Transverse colon (tissue), 4 donors: ENCODE measurements around the gene SRPK2. TPM values are rescaled to one million over a fixed set of nuclear protein-coding genes. Genes with fewer than 3 reads are reported as not detected.
"Not testable (repeated sequence)": the region's sequence is repeated elsewhere in the genome, so short reads cannot be mapped to it uniquely, and the experiment has no call there.

Experiments
- DNase-seq: peaks from one replicate; pipeline ENCODE4 v3.0.0-alpha.2; 2019
- H3K27ac ChIP-seq, 4 donors: fragments of 200-600 bp; sonication (generic); 2 replicates each; pipeline ENCODE4 v1.5.1; 2016 to 2018; ENCODE audit warnings: inconsistent platforms in 4 of 4
- H3K27me3 ChIP-seq: fragments of 200-600 bp; sonication (generic); 2 replicates; pipeline ENCODE4 v1.5.1; 2017; ENCODE audit warnings: inconsistent platforms
- H3K36me3 ChIP-seq, 4 donors: fragments of 200-600 bp; sonication (generic); 2 replicates each; pipeline ENCODE4 v1.5.1; 2017 to 2019; ENCODE audit warnings: inconsistent platforms in 4 of 4
- H3K4me1 ChIP-seq, 4 donors: fragments of 200-600 bp; sonication (generic); 2 replicates each; pipeline ENCODE4 v1.5.1; 2017 to 2020; ENCODE audit warnings: inconsistent platforms in 4 of 4
- H3K4me3 ChIP-seq, 4 donors: fragments of 200-600 bp; sonication (generic); 1 replicate in 1 of 4; 2 replicates in 3 of 4; pipeline versions ENCODE4 v1.5.1 to v1.6.1; 2017 to 2019; ENCODE audit warnings: inconsistent platforms in 4 of 4
- H3K9me3 ChIP-seq, 2 donors: fragments of 200-600 bp; sonication (generic); 2 replicates each; pipeline ENCODE4 v1.5.1; 2017 to 2019; ENCODE audit warnings: inconsistent platforms in 2 of 2
- EP300 ChIP-seq: sonication (generic); formaldehyde crosslinking; IDR thresholded peaks from one replicate; pipeline ENCODE4 v1.6.1; 2017; ENCODE audit warnings: antibody characterized with exemption, low read depth
- POLR2A ChIP-seq: fragments of 450-650 bp; IDR thresholded peaks from one replicate; pipeline ENCODE4 v1.6.1; 2016; ENCODE audit warnings: antibody characterized with exemption, mild to moderate bottlenecking, moderate library complexity
- POLR2AphosphoS5 ChIP-seq, 3 donors: sonication (generic); formaldehyde crosslinking; IDR thresholded peaks; one replicate each; pipeline ENCODE4 v1.6.1; 2016; ENCODE audit warnings: antibody characterized with exemption in 3 of 3
- WGBS, 2 donors: methylation state at CpG; one replicate each; pipeline ENCODE4 v1.1.5; 2018; ENCODE audit warnings: low coverage in 1 of 2; 5-methylcytosine and 5-hydroxymethylcytosine counted together
- in situ Hi-C, 4 donors: fragments of 200-750 bp; cut with MboI; loops; one replicate each; pipeline versions ENCODE4 v1.15.0 to v1.15.1; 2017; ENCODE audit warnings: low sequenced_read_pairs in 3 of 4, low pct_ligation_motif_present in 1 of 4, low pct_unique_long_range_greater_than_20kb in 1 of 4
- intact Hi-C: fragments of 100-400 bp; cut with DNase I; formaldehyde crosslinking; loops from one replicate; pipeline ENCODE4 v1.15.1; 2023; ENCODE audit warnings: low total_unique reads
- total RNA-seq, 4 donors: library from RNA; depleted of rRNA; stranded (reverse); fragments of >200 nt; gene quantifications; one replicate each; pipeline ENCODE4 v1.1.0, GENCODE V29; 2016
- TF ChIP-seq, protein P1 (sequence below), 5 experiments: fragments of 200-600 bp in 3 of 5; fragments of 450-650 bp in 2 of 5; sonication (generic) in 3 of 5; IDR thresholded peaks; 1 replicate in 2 of 5; 2 replicates in 3 of 5; pipeline ENCODE4 v1.5.1; 2016 to 2017; ENCODE audit warnings: antibody characterized with exemption in 5 of 5, inconsistent platforms in 3 of 5, mild to moderate bottlenecking in 2 of 5, moderate library complexity in 1 of 5

Gene SRPK2
- total RNA-seq, 4 donors from 2014 or later, result 18.3 to 93.1 (median 43.8) TPM

GRCh38 chr7:105238198-105238765 lies 150.4 kb downstream of the SRPK2 start:
- 40 to 70% methylated on average over 2 to 5 of the region's 5 CpGs for WGBS, 2 donors
- TF ChIP-seq POLR2AphosphoS5 (IDR thresholded peaks at IDR 0.05) (no peak), POLR2A (no peak), EP300 (no peak)
- TF ChIP-seq, protein P1, sequence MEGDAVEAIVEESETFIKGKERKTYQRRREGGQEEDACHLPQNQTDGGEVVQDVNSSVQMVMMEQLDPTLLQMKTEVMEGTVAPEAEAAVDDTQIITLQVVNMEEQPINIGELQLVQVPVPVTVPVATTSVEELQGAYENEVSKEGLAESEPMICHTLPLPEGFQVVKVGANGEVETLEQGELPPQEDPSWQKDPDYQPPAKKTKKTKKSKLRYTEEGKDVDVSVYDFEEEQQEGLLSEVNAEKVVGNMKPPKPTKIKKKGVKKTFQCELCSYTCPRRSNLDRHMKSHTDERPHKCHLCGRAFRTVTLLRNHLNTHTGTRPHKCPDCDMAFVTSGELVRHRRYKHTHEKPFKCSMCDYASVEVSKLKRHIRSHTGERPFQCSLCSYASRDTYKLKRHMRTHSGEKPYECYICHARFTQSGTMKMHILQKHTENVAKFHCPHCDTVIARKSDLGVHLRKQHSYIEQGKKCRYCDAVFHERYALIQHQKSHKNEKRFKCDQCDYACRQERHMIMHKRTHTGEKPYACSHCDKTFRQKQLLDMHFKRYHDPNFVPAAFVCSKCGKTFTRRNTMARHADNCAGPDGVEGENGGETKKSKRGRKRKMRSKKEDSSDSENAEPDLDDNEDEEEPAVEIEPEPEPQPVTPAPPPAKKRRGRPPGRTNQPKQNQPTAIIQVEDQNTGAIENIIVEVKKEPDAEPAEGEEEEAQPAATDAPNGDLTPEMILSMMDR (IDR thresholded peaks at IDR 0.05), result no peak
- intact Hi-C loops, result no loop called here
- in situ Hi-C loops, result no loop called here
- peaks cover 0 to 4% (median 3%) of the 10 kb centered on the region in 4 donors for H3K4me1 ChIP-seq
- H3K4me3 ChIP-seq, result no peak overlapping the region
- no peaks in the 10 kb centered on the region for H3K27me3 ChIP-seq
- H3K36me3 ChIP-seq, result no peaks in the 10 kb centered on the region
- DNase-seq, result no peak
- H3K9me3 ChIP-seq, result no peaks in the 10 kb centered on the region
- H3K27ac ChIP-seq, result no peak overlapping the region

DNA sequence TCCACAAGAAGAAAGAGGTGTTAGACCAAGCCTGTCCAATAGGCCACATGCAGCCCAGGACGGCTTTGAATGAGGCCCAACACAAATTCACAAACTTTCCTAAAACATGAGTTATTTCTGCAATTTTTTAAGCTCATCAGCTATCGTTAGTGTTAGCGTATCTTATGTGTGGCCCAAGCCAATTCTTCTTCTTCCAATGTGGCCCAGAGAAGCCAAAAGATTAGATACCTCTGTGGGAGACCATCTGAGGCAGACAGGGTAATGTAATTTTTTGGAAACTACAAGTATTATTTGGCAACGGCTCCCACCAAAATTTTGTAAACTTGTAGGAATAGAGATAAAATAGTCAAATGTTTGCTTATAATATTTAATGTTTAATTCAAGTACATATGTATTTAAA lies 153.8 kb downstream of the SRPK2 start:
- in situ Hi-C loops, result no loop called here
- Histone ChIP-seq H3K27me3 (no peaks in the 10 kb centered on the region), H3K27ac (no peak overlapping the region), H3K9me3 (no peaks in the 10 kb centered on the region), H3K4me3 (no peak overlapping the region), H3K36me3 (no peaks in the 10 kb centered on the region), H3K4me1 (peaks cover 0 to 4% (median 3%) of the 10 kb centered on the region in 4 donors)
- DNase-seq, result no peak
- intact Hi-C loops, result no loop called here
- 91 to 97% methylated on average over 4 of the region's 4 CpGs for WGBS, 2 donors
- TF ChIP-seq POLR2A, result no peak
- TF ChIP-seq POLR2AphosphoS5 (IDR thresholded peaks at IDR 0.05), result no peak
- TF ChIP-seq, protein P1 (IDR thresholded peaks at IDR 0.05), result no peak
- no peak for TF ChIP-seq EP300

DNA sequence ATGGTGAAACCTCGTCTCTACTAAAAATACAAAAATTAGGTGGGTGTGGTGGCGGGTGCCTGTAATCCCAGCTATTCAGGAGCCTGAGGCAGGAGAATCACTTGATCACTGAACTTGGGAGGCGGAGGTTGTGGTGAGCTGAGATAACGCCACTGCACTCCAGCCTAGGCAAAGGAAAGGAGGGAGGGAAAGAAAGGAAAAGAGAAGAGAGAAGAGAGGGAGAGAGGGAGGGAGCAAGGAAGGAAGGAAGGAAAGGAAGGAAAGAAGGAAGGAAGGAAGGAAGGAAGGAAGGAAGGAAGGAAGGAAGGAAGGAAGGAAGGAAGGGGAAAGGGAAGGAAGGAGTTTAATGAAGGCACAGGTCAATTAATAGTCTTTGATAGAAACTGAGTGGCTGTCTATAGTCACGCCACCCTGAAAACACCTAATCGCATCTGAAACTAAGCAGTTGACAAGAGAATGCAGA lies 155.9 kb downstream of the SRPK2 start:
- intact Hi-C loops, H3K27ac ChIP-seq, H3K9me3 ChIP-seq, H3K27me3 ChIP-seq, DNase-seq, H3K4me1 ChIP-seq, H3K4me3 ChIP-seq, H3K36me3 ChIP-seq, in situ Hi-C loops: not testable (repeated sequence)
- WGBS, 2 donors, result 97 to 100% methylated on average over 3 to 6 of the region's 6 CpGs

DNA sequence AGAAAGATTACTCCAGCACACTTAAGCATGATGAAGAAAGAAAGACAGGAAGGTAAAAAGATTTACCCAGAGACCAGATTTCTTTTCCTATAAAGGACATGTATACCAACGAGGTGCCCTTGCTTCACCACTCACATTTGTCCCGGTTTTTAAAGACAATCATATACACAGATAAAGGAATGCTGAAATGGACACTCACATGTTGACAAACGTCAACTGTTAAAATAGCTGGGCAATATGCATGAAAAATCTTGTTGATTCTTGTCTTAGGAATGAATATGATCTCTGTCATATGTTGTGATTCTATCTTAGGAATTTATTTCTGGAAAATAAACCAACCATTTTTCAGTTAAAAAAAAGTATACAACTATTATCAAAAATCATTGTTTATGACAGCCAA lies 158.2 kb downstream of the SRPK2 start:
- Histone ChIP-seq H3K4me3 (no peak overlapping the region), H3K4me1 (peaks cover 0 to 2% (median 0%) of the 10 kb centered on the region in 4 donors), H3K9me3 (no peaks in the 10 kb centered on the region), H3K36me3 (no peaks in the 10 kb centered on the region), H3K27me3 (no peaks in the 10 kb centered on the region), H3K27ac (no peak overlapping the region)
- TF ChIP-seq EP300, result no peak
- no peak for TF ChIP-seq POLR2AphosphoS5 (IDR thresholded peaks at IDR 0.05)
- TF ChIP-seq POLR2A, result no peak
- TF ChIP-seq, protein P1 (IDR thresholded peaks at IDR 0.05), result no peak
- WGBS, 2 donors, result 63 to 65% methylated on average over 3 of the region's 3 CpGs
- no peak for DNase-seq
- in situ Hi-C loops (no loop called here), intact Hi-C loops (no loop called here)

DNA sequence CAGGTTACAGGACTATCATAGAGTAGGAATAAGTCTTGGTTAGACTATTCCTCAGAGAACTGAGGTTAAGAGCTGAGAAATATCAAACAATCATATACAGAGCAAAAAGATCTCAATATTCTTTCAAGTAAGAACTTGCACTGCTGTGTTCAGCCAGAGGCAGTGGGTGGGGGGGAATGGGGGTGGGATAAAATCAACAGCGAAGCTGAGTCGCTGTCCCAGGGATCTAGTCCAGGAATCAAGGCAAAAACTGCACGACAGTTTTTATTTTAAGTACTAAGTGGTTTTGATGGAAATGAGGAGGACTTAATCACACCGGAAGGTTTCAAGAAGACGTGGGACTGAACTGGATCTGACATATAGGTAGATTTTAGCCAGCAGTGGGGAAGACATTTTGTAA lies 159.1 kb downstream of the SRPK2 start:
- Histone ChIP-seq H3K4me1 (peaks cover 0 to 10% (median 0%) of the 10 kb centered on the region in 4 donors), H3K9me3 (no peaks in the 10 kb centered on the region), H3K36me3 (no peaks in the 10 kb centered on the region), H3K27me3 (no peaks in the 10 kb centered on the region), H3K4me3 (no peak overlapping the region), H3K27ac (no peak overlapping the region)
- intact Hi-C loops (no loop called here), in situ Hi-C loops (no loop called here)
- WGBS, 2 donors, result 80 to 88% methylated on average over 5 of the region's 5 CpGs
- TF ChIP-seq POLR2AphosphoS5 (IDR thresholded peaks at IDR 0.05) (no peak), EP300 (no peak), POLR2A (no peak)
- TF ChIP-seq, protein P1 (IDR thresholded peaks at IDR 0.05), result no peak
- no peak for DNase-seq
